HG02852 (cell line): ENCODE results near the gene PLIN4.
"Not testable (repeated sequence)": the region's sequence is repeated elsewhere in the genome, so short reads cannot be mapped to it uniquely, and the experiment has no call there.

ENCODE experiments used
- ATAC-seq: cut with Tn5 transposase; IDR thresholded peaks from one replicate; pipeline ENCODE4 v1.9.1; 2021; ENCODE audit warnings: mild to moderate bottlenecking, moderate library complexity; ENCODE audit not compliant: unreplicated experiment

PLIN4 gene

DNA sequence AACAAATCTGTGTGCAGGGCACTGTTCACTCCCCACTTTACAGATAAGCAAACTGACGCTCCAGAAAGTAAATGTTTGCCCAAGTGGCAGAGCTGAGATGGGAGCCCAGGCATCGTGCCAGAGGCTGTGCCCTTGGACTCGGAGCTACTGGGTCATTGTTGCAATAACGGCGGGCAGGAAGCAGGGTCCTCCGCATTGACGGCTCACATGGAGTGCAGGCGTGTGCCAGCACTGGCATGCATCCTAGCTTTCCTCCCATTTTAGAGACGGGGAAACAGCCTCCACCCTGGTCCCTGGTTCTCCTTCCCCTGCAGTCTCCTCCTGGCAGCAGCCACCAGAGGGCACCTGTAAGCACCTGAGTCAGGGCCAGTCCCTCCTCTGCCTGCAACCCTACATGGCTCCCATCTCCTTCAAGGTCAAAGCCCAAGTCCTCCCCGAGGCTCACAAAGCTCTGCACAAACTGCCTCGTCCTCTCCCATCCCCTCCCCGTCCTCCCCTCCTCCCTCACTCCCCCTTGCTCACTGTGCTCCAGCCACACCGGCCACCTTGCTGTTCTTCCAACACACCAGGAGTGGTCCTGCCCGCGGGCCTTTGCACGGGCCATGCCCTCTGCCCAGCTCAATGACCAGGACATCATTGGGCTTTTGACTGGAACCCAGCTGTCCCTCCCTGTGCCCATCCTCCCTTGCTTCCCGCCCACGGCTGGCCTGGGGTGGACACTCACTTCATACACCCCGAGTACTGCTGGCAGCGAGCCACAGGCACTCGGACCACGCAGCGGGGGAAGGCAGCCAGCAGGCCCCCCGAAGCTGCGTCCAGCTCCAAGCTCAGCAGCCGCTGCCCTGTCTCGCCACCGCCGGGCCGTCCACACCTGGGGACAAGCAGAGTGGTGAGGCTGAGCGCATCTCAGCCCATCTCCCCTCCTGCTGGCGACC, 29.3 kb upstream of the PLIN4 start:
- ATAC-seq, result no peak

GRCh38 chr19:4543842-4544647, 25.8 kb upstream of the PLIN4 start:
- no peak for ATAC-seq

- ATAC-seq, result no peak
Measured at GRCh38 chr19:4542896-4543841, 24.9 kb upstream of the PLIN4 start.

DNA sequence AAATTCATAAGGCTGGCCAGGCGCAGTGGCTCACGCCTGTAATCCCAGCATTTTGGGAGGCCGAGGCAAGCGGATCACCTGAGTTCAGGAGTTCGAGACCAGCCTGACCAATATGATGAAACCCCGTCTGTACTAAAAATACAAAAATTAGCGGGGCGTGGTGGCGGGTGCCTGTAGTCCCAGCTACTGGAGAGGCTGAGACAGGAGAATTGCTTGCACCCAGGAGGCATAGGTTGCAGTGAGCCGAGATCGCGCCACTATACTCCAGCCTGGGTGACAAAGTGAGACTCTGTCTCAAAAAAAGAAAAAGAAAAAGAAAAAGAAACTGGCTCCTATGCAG, 23.5 kb upstream of the PLIN4 start:
- not testable (repeated sequence) for ATAC-seq

GRCh38 chr19:4541114-4541805, 23.0 kb upstream of the PLIN4 start:
- no peak for ATAC-seq

- ATAC-seq, result no peak
Measured at GRCh38 chr19:4539693-4540581, 21.7 kb upstream of the PLIN4 start, which contains the start of gene LRG1. Gene LRG1, minus strand, starts transcription at chr19:4540036. Its CDS starts 23 bp downstream, at chr19:4540013.

GRCh38 chr19:4539169-4539692, 20.9 kb upstream of the PLIN4 start:
- ATAC-seq, result no peak

GRCh38 chr19:4538601-4538954, 20.3 kb upstream of the PLIN4 start:
- no peak for ATAC-seq

GRCh38 chr19:4537953-4538600, 19.8 kb upstream of the PLIN4 start:
- no peak for ATAC-seq

- no peak for ATAC-seq
Measured at GRCh38 chr19:4536798-4537197, 18.5 kb upstream of the PLIN4 start.

- ATAC-seq, result no peak
Measured at GRCh38 chr19:4534836-4535658, 16.8 kb upstream of the PLIN4 start, which contains the start of gene PLIN5. Gene PLIN5, minus strand, starts transcription at chr19:4535224. Its CDS starts 1,150 bp downstream, at chr19:4534074.

DNA sequence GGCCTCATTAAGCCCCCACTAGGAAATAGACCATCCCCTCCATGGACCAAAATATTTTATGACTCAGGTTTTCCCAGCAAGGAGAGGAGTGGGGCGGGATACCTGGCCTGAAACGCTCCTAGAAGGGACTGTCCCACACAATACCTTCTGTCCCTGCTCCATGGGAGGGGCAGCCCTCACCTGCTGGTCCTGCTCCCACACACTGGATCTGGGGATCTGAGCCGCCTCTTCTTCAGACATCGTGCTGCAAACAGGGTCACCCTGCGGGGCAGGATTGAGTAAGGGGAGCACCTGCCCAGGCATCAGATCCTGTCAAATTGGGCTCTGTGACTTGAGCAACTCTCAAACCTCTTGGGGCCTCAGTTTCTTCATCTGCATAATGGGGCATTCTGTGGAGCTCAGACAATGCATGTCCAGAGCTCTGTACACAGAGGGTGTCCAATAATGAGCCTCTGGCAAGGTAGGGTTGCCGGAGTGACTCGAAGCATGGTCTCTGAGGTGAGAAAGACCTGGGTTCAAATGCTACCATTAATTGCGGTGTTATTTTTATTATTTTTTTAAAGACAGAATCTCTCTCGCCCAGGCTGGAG, 15.6 kb upstream of the PLIN4 start:
- ATAC-seq, result no peak

GRCh38 chr19:4533334-4533733, 15.0 kb upstream of the PLIN4 start:
- ATAC-seq, result no peak

- ATAC-seq, result no peak
Measured at GRCh38 chr19:4531562-4532165, 13.4 kb upstream of the PLIN4 start.

DNA sequence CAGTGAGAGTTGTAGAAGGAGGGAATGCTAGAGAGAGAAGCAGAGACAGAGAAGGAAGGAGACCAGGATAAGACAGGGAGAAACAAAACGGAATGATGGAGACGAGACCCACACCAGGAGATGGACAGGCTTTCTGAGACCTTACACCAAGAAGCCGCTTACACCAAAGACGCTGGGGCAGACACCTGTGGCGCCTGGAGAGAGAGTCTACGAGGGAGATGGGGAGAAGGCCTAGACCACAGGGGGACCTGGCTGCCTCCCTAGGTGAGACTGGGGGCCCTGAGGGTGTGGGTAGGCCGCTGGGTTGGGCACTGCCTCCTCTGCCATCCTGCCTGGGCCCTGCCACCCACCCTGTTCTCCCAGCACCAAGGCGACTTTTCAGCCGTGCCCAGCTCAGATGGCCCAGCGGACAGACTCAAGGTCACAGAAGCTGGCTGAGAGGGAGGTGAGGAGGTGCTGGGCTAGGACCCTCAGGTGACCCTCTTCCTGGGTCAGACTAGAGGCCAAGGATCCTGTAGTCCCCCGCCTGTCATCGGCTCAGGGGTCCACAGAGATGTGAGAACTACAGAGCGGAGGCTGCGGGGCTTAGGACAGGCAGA, 11.7 kb upstream of the PLIN4 start:
- ATAC-seq, result no peak

- ATAC-seq, result no peak
Measured at GRCh38 chr19:4528843-4529242, 10.6 kb upstream of the PLIN4 start.
